A549 (cell line): ENCODE results near the gene ANO7. TPM values are rescaled to one million over a fixed set of nuclear protein-coding genes. Genes with fewer than 3 reads are reported as not detected.

Experiments used
- ATAC-seq, 2 experiments: fragments of 200-7000 bp in 1 of 2; fragments of >200 bp in 1 of 2; cut with Nextera tagmentation in 1 of 2; cut with Tn5 transposase in 1 of 2; 3 replicates each; pipeline versions ENCODE4 v1.8.0 to v1.9.1; 2018 to 2020; ENCODE audit warnings: mild to moderate bottlenecking in 1 of 2, moderate library complexity in 1 of 2
- CTCF ChIA-PET: fragments of 300-600 bp; sonication (Branson Sonifier 250); formaldehyde crosslinking; extraction: SDS; loops from one replicate; lab custom pipeline; 2021; ENCODE audit warnings: antibody characterized with exemption, inconsistent platforms; lab: Yijun Ruan, JAX
- POLR2A ChIA-PET: fragments of 350-600 bp; formaldehyde crosslinking; extraction: SDS; loops from one replicate; lab custom pipeline; 2021; ENCODE audit warnings: antibody characterized with exemption, inconsistent platforms; lab: Yijun Ruan, JAX
- DNase-seq, 2 experiments: peaks; one replicate each; pipeline versions ENCODE4 v3.0.0 to v3.0.0-alpha.2; 2011 to 2016; ENCODE audit warnings: low read depth in 1 of 2, low spot score in 1 of 2
- FAIRE-seq: peaks from 2 replicates; lab custom pipeline; 2011; peaks lifted over from hg19 to GRCh38; lab: Jason Lieb, UNC
- H3K27ac ChIP-seq, 2 experiments: fragments of >200 bp; sonication (Bioruptor Twin); formaldehyde crosslinking; 3 replicates each; pipeline ENCODE4 v1.5.1; 2016 to 2017
- H3K4me1 ChIP-seq: fragments of >200 bp; sonication (Bioruptor Twin); formaldehyde crosslinking; 3 replicates; pipeline ENCODE4 v1.6.1; 2016
- H3K4me2 ChIP-seq: fragments of >200 bp; sonication (Bioruptor Twin); formaldehyde crosslinking; 3 replicates; pipeline ENCODE4 v1.6.1; 2016
- H3K4me3 ChIP-seq: fragments of >200 bp; sonication (Bioruptor Twin); formaldehyde crosslinking; 3 replicates; pipeline ENCODE4 v1.5.1; 2016
- H3K9me3 ChIP-seq: fragments of >200 bp; sonication (Bioruptor Twin); formaldehyde crosslinking; 3 replicates; pipeline ENCODE4 v1.6.1; 2016
- ATOH8 ChIP-seq: fragments of 250-450 bp; sonication (Bioruptor Pico); IDR thresholded peaks from 2 replicates; pipeline ENCODE4 v1.5.0; 2020; ENCODE audit warnings: low read depth, mild to moderate bottlenecking, moderate library complexity
- BCL3 ChIP-seq: fragments of >200 bp; sonication (Bioruptor Twin); formaldehyde crosslinking; IDR thresholded peaks from 3 replicates; pipeline ENCODE4 v1.6.1; 2016
- BHLHE40 ChIP-seq: IDR thresholded peaks from 2 replicates; pipeline ENCODE4 v1.6.1; 2012; ENCODE audit warnings: low read depth, low read length, inconsistent platforms
- CBX2 ChIP-seq: fragments of 200-600 bp; sonication (generic); IDR thresholded peaks from 2 replicates; pipeline ENCODE4 v1.6.1; 2016; ENCODE audit warnings: low read depth, mild to moderate bottlenecking, borderline replicate concordance
- CBX8 ChIP-seq: fragments of 200-600 bp; sonication (generic); IDR thresholded peaks from 2 replicates; pipeline ENCODE4 v1.6.1; 2016
- CEBPB ChIP-seq, 2 experiments: fragments of >200 bp in 1 of 2; sonication (Bioruptor Twin) in 1 of 2; formaldehyde crosslinking in 1 of 2; IDR thresholded peaks; 2 replicates each; pipeline ENCODE4 v1.6.1; 2012 to 2016
- CHD4 ChIP-seq: fragments of 200-600 bp; sonication (generic); IDR thresholded peaks from 2 replicates; pipeline ENCODE4 v1.6.1; 2016; ENCODE audit warnings: antibody characterized with exemption, mild to moderate bottlenecking, borderline replicate concordance
- CTCF ChIP-seq: fragments of >200 bp; sonication (Bioruptor Twin); formaldehyde crosslinking; IDR thresholded peaks from 3 replicates; pipeline ENCODE4 v1.5.1; 2016
- E2F6 ChIP-seq: IDR thresholded peaks from 2 replicates; pipeline ENCODE4 v1.6.1; 2012; ENCODE audit warnings: low read depth, borderline replicate concordance
- ESRRA ChIP-seq: fragments of 150-350 bp; IDR thresholded peaks from 2 replicates; pipeline ENCODE4 v1.6.1; 2014; ENCODE audit warnings: mild to moderate bottlenecking, low read length, borderline replicate concordance
- FOSB ChIP-seq: fragments of 250-450 bp; sonication (Bioruptor Pico); IDR thresholded peaks from 2 replicates; pipeline ENCODE4 v1.5.0; 2020; ENCODE audit warnings: mild to moderate bottlenecking, moderate library complexity
- GATA3 ChIP-seq: IDR thresholded peaks from 2 replicates; pipeline ENCODE4 v1.6.1; 2012; ENCODE audit warnings: borderline replicate concordance
- HOXB13 ChIP-seq: fragments of 250-450 bp; sonication (Bioruptor Pico); IDR thresholded peaks from 2 replicates; pipeline ENCODE4 v1.5.0; 2020; ENCODE audit warnings: low read depth, mild to moderate bottlenecking, moderate library complexity
- JUNB ChIP-seq: fragments of >200 bp; sonication (Bioruptor Twin); formaldehyde crosslinking; IDR thresholded peaks from 2 replicates; pipeline ENCODE4 v1.6.1; 2016
- MAFK ChIP-seq: fragments of 450-650 bp; IDR thresholded peaks from 2 replicates; pipeline ENCODE4 v1.6.1; 2014; ENCODE audit not compliant: partially characterized antibody
- MAX ChIP-seq: IDR thresholded peaks from 2 replicates; pipeline ENCODE4 v1.6.1; 2012
- NFE2L2 ChIP-seq: fragments of 150-350 bp; conservative IDR thresholded peaks from 2 replicates; pipeline ENCODE4 v1.6.1; 2014; ENCODE audit warnings: low read length
- NR3C1 ChIP-seq: fragments of >200 bp; sonication (Bioruptor Twin); formaldehyde crosslinking; IDR thresholded peaks from 3 replicates; pipeline ENCODE4 v1.6.1; 2017
- PHF8 ChIP-seq: fragments of 200-600 bp; sonication (generic); IDR thresholded peaks from 2 replicates; pipeline ENCODE4 v1.6.1; 2016; ENCODE audit warnings: low read depth, mild to moderate bottlenecking, antibody characterized with exemption, moderate library complexity, borderline replicate concordance
- RAD21 ChIP-seq, 2 experiments: fragments of >200 bp in 1 of 2; sonication (Bioruptor Twin) in 1 of 2; formaldehyde crosslinking in 1 of 2; IDR thresholded peaks in 1 of 2; conservative IDR thresholded peaks in 1 of 2; 2 replicates in 1 of 2; 3 replicates in 1 of 2; pipeline ENCODE4 v1.6.1; 2012 to 2018; ENCODE audit warnings: inconsistent platforms in 1 of 2
- RNF2 ChIP-seq: fragments of 200-600 bp; sonication (generic); IDR thresholded peaks from 2 replicates; pipeline ENCODE4 v1.6.1; 2016; ENCODE audit warnings: low read depth, mild to moderate bottlenecking, antibody characterized with exemption, moderate library complexity, borderline replicate concordance
- SMC3 ChIP-seq: fragments of >200 bp; sonication (Bioruptor Twin); formaldehyde crosslinking; IDR thresholded peaks from 3 replicates; pipeline ENCODE4 v1.6.1; 2018; ENCODE audit warnings: inconsistent platforms
- SREBF2 ChIP-seq: fragments of 450-650 bp; IDR thresholded peaks from 2 replicates; pipeline ENCODE4 v1.6.1; 2014; ENCODE audit warnings: mild to moderate bottlenecking, moderate library complexity
- USF2 ChIP-seq: fragments of 450-650 bp; IDR thresholded peaks from 2 replicates; pipeline ENCODE4 v1.6.1; 2014; ENCODE audit warnings: antibody characterized with exemption
- ZFP36 ChIP-seq: fragments of 450-650 bp; IDR thresholded peaks from 2 replicates; pipeline ENCODE4 v1.6.1; 2014; ENCODE audit warnings: borderline replicate concordance; ENCODE audit not compliant: partially characterized antibody
- ZNF302 ChIP-seq: fragments of 250-450 bp; sonication (Bioruptor Pico); IDR thresholded peaks from 2 replicates; pipeline ENCODE4 v1.9.0; 2021; ENCODE audit warnings: inconsistent platforms, mild to moderate bottlenecking, moderate library complexity
- ZSCAN20 ChIP-seq: fragments of 250-450 bp; sonication (Bioruptor Pico); IDR thresholded peaks from 2 replicates; pipeline ENCODE4 v1.8.0; 2022; ENCODE audit warnings: mild to moderate bottlenecking, moderate library complexity
- WGBS: methylation state at CpG from one replicate; pipeline ENCODE4 v1.1.6; 2017; ENCODE audit errors: missing lambda C conversion rate; 5-methylcytosine and 5-hydroxymethylcytosine counted together
- polyA plus RNA-seq, 4 experiments: library from polyadenylated mRNA; depleted of rRNA in 3 of 4; stranded (reverse); fragments of >200 nt; fragmentation: RNase III in 1 of 4; extraction: RNeasy Plus Mini Kit Qiagen cat#74134 plus additional on column Dnase treatment in 1 of 4; gene quantifications; 2 replicates in 3 of 4; 3 replicates in 1 of 4; pipeline ENCODE4 v1.2.3, GENCODE V29; 2011 to 2017

Gene ANO7
- polyA plus RNA-seq, 2 of the 4 experiments (the other 2 are of a cell fraction) = 0.92 to 2.7 TPM

- no peaks in the 10 kb centered on the region for H3K9me3 ChIP-seq
- ATAC-seq = no peak
These were observed 601 bp upstream of the ANO7 start for GRCh38 chr2:241187918-241188234.

GRCh38 chr2:241189093-241189855 lies 797 bp downstream of the ANO7 start:
- ChIA-PET CTCF (no interaction called here), POLR2A (no interaction called here)
- peaks cover 6% of the 10 kb centered on the region; the same call in 1 of the 3 replicates for H3K4me1 ChIP-seq
- no peak overlapping the region for H3K4me3 ChIP-seq
- 85% methylated on average over 18 of the region's 32 CpGs for WGBS
- H3K9me3 ChIP-seq = no peaks in the 10 kb centered on the region
- ATAC-seq (peak in 1 of 2 experiments; percentile 24; a peak in 3 of 6 replicates), FAIRE-seq (no peak), DNase-seq (no peak)
- H3K4me2 ChIP-seq = no peak overlapping the region
- H3K27ac ChIP-seq = no peak overlapping the region
- TF ChIP-seq BHLHE40 (no peak), RNF2 (no peak), RAD21 (conservative IDR thresholded peaks at IDR 0.05 in 1 of 2, IDR thresholded peaks at IDR 0.05 in 1 of 2) (no peak), CEBPB (IDR thresholded peaks at IDR 0.05) (no peak), PHF8 (no peak), HOXB13 (CRISPR knock-in tag) (no peak), ZFP36 (no peak), NR3C1 (no peak), MAX (no peak), ZNF302 (no peak), JUNB (no peak), ZSCAN20 (CRISPR knock-in tag) (no peak), SMC3 (no peak)

More at GRCh38 chr2:241187918-241188234, 601 bp upstream of the ANO7 start:
- ChIA-PET POLR2A (no interaction called here), CTCF (no interaction called here)
- H3K4me2 ChIP-seq = no peak overlapping the region
- 56% methylated on average over 4 of the region's 4 CpGs for WGBS
- peaks cover 6% of the 10 kb centered on the region; the same call in 1 of the 3 replicates for H3K4me1 ChIP-seq
- DNase-seq = no peak
- H3K27ac ChIP-seq = no peak overlapping the region
- no peak for TF ChIP-seq HOXB13 (CRISPR knock-in tag)
- TF ChIP-seq ESRRA = no peak
- no peak for TF ChIP-seq SREBF2
- TF ChIP-seq BCL3 = no peak
- TF ChIP-seq E2F6 = no peak
- no peak for TF ChIP-seq RNF2
- no peak for TF ChIP-seq ATOH8 (CRISPR knock-in tag)
- TF ChIP-seq CBX2 = no peak
- no peak for TF ChIP-seq USF2
- TF ChIP-seq NFE2L2 = no peak
- TF ChIP-seq GATA3 = no peak
- TF ChIP-seq CBX8 = no peak
- no peak for TF ChIP-seq PHF8
- TF ChIP-seq ZFP36 = no peak
- no peak for TF ChIP-seq CEBPB (IDR thresholded peaks at IDR 0.05)
- TF ChIP-seq CHD4 = no peak
- no peak for TF ChIP-seq MAFK
- TF ChIP-seq FOSB (CRISPR knock-in tag) = no peak
- no peak for TF ChIP-seq CTCF
- FAIRE-seq = no peak
- no peak overlapping the region for H3K4me3 ChIP-seq
